T-helper 1 cell treated with Interleukin-12 subunit alpha and Interleukin-12 subunit beta and Interleukin-4 antibody, amounts not matched to agents 30 μg/mL and 1 μg/mL, for 36 hours (primary cell): ENCODE results near the gene DCAF16.

ENCODE experiments used
- H3K27ac Mint-ChIP-seq: one replicate; pipeline ENCODE4 v1.8.0; 2021; ENCODE audit warnings: mild to moderate bottlenecking, mixed read lengths
- H3K27me3 Mint-ChIP-seq: one replicate; pipeline ENCODE4 v1.8.0; 2021; ENCODE audit warnings: low read depth, mixed read lengths
- H3K36me3 Mint-ChIP-seq: one replicate; pipeline ENCODE4 v1.8.0; 2021; ENCODE audit warnings: low read depth, mixed read lengths
- H3K4me1 Mint-ChIP-seq: one replicate; pipeline ENCODE4 v1.8.0; 2021; ENCODE audit warnings: low read depth, mixed read lengths
- H3K4me3 Mint-ChIP-seq: one replicate; pipeline ENCODE4 v1.8.0; 2021; ENCODE audit warnings: mild to moderate bottlenecking, moderate library complexity, mixed read lengths
- H3K9me3 Mint-ChIP-seq: one replicate; pipeline ENCODE4 v1.8.0; 2021; ENCODE audit warnings: mixed read lengths

DCAF16 gene

DNA sequence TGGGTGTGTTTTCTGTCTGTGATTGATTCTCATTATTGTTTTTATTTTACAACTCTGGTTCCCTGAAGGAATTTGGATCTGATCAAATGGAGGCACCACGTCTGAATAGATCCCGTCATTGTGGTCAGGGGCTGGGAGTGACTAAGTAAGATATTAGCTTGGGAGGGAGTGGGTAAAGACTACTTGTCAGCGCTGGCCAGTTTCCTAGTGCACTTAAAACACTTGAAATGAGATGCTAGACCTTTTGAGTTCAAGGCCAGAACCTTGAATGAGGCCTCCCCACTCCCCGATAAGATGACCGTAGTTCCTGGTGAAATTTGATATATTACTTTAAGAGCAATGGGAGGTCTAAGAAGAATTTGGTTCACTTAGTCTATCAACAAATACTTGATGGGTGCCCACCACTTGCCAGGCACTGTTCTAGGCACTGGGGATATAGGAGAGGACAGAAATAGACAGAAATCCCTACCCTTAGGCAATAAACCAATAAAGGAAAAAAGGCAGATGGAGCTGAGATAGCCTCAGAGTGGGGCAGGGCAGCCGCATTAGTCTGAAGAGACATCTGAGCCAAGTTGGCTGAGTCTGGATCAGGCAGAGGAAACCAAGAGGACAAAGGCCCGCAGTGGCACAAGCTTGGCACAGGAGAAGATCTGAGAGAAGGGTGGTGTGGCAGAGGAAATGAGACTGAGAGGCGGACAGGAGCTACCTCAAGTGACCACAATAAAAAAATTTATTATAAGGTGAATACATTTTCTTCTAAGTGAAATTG lies 41.0 kb downstream of the DCAF16 start:
- H3K27me3 Mint-ChIP-seq = no peaks in the 10 kb centered on the region
- no peak overlapping the region for H3K4me3 Mint-ChIP-seq
- H3K9me3 Mint-ChIP-seq = no peaks in the 10 kb centered on the region
- no peaks in the 10 kb centered on the region for H3K36me3 Mint-ChIP-seq
- no peak overlapping the region for H3K27ac Mint-ChIP-seq
- no peaks in the 10 kb centered on the region for H3K4me1 Mint-ChIP-seq

DNA sequence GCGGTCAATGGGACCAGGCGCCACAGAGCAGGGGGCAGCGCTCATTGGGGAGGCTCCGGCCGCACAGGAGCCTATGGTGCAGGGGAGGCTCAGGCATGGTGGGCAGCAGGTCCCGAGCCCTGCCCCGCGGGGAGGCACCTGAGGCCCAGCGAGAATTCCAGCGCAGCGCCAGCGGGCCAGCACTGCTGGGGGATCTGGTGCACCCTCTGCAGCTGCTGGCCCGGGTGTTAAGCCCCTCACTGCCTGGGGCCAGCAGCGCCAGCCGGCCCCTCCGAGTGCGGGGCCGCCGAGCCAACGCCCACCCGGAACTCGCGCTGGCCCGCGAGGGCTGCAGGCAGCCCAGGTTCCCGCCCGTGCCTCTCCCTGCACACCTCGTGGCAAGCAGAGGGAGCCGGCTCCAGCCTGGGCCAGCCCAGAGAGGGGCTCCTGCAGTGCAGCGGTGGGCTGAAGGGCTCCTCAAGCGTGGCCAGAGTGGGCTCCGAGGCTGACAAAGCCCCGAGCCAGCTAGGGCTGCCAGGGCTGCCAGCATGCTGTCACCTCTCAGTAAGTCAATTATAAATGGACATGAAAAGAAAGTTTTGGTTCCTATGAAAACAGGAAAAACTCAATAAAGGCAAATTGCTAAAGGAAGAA lies 43.6 kb downstream of the DCAF16 start:
- no peaks in the 10 kb centered on the region for H3K27me3 Mint-ChIP-seq

GRCh38 chr4:17765514-17766286 lies 44.9 kb downstream of the DCAF16 start:
- H3K4me1 Mint-ChIP-seq = no peaks in the 10 kb centered on the region
- H3K27ac Mint-ChIP-seq = no peak overlapping the region
- no peaks in the 10 kb centered on the region for H3K27me3 Mint-ChIP-seq
- H3K36me3 Mint-ChIP-seq = no peaks in the 10 kb centered on the region
- no peaks in the 10 kb centered on the region for H3K9me3 Mint-ChIP-seq
- H3K4me3 Mint-ChIP-seq = no peak overlapping the region

More for the DNA sequence above, 43.6 kb downstream of the DCAF16 start:
- Mint-ChIP-seq H3K4me1 (no peaks in the 10 kb centered on the region), H3K36me3 (no peaks in the 10 kb centered on the region), H3K4me3 (no peak overlapping the region), H3K9me3 (no peaks in the 10 kb centered on the region), H3K27ac (no peak overlapping the region)

DNA sequence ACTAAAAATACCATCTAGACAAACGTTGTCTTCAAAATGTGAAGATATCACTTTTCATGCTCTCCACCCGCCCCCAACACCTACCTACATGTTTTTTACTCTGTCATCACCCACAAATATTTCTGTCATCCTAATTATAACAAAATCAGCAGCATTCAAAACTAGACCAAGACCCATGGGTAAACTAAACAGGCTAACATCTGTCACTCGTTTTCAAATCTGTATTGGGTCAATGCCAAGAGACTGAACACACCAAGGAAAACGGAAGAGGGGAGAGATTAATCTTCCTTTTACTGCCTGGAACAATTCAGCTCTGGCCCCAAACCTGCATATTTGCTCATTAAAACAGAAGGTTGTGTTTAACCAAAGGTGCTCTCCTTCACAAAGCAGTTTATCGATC lies 46.6 kb downstream of the DCAF16 start:
- no peak overlapping the region for H3K4me3 Mint-ChIP-seq
- no peaks in the 10 kb centered on the region for H3K36me3 Mint-ChIP-seq
- peaks cover 3% of the 10 kb centered on the region for H3K4me1 Mint-ChIP-seq
- H3K27ac Mint-ChIP-seq = no peak overlapping the region
- no peaks in the 10 kb centered on the region for H3K9me3 Mint-ChIP-seq
- H3K27me3 Mint-ChIP-seq = no peaks in the 10 kb centered on the region

- no peaks in the 10 kb centered on the region for H3K9me3 Mint-ChIP-seq
- no peak overlapping the region for H3K27ac Mint-ChIP-seq
- peaks cover 3% of the 10 kb centered on the region for H3K4me1 Mint-ChIP-seq
Observed at GRCh38 chr4:17763416-17763815, 47.1 kb downstream of the DCAF16 start.

DNA sequence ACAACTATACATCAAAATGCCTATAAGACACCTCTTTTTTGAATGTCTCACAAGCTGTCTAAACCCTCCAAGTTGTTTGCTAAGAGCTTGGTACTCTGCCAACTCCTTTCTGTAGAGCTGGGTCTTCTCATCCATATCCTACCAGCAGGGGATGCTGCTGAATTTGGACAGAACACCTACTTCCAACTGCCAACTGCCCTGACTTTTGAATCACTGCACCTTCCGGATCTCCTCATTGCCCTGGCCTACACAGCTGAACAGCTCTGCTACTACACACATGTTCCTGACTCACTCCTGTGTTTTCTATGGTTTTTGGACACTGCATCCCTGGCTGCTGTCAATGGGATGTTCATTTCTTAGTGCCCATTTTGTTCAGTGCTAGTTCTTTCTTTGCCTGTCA lies 47.8 kb downstream of the DCAF16 start:
- Mint-ChIP-seq H3K9me3 (no peaks in the 10 kb centered on the region), H3K4me3 (no peak overlapping the region), H3K4me1 (peaks cover 3% of the 10 kb centered on the region), H3K27ac (no peak overlapping the region), H3K36me3 (no peaks in the 10 kb centered on the region), H3K27me3 (no peaks in the 10 kb centered on the region)

More at GRCh38 chr4:17763416-17763815, 47.1 kb downstream of the DCAF16 start:
- Mint-ChIP-seq H3K36me3 (no peaks in the 10 kb centered on the region), H3K27me3 (no peaks in the 10 kb centered on the region), H3K4me3 (no peak overlapping the region)

- no peak overlapping the region for H3K27ac Mint-ChIP-seq
- no peak overlapping the region for H3K4me3 Mint-ChIP-seq
- H3K36me3 Mint-ChIP-seq = no peaks in the 10 kb centered on the region
- H3K4me1 Mint-ChIP-seq = peaks cover 3% of the 10 kb centered on the region
- H3K9me3 Mint-ChIP-seq = no peaks in the 10 kb centered on the region
- H3K27me3 Mint-ChIP-seq = peaks cover 3% of the 10 kb centered on the region
Observed at GRCh38 chr4:17761062-17761461, 49.5 kb downstream of the DCAF16 start.

DNA sequence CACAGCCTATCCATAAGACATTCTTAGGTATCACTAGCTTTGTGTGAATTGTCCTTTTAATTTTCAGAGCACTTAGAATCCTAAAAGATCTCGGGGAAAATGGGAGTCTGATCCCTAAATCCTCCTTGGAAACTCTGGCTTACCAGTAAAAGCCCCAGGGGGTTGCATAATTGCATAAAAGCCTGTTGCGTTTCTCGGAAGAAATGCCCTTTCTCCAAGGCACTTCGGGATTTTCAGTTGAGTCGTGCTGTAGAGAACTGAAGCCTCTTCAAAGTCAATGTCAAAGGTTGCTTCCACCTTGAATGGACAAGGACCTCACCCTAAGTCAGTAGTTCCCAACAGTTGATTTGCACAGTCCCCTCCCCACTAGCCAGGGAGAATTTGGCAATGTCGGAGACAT lies 49.9 kb downstream of the DCAF16 start:
- peaks cover 3% of the 10 kb centered on the region for H3K27me3 Mint-ChIP-seq
- no peaks in the 10 kb centered on the region for H3K36me3 Mint-ChIP-seq
- H3K4me3 Mint-ChIP-seq = no peak overlapping the region
- H3K4me1 Mint-ChIP-seq = peaks cover 3% of the 10 kb centered on the region
- H3K27ac Mint-ChIP-seq = no peak overlapping the region
- H3K9me3 Mint-ChIP-seq = no peaks in the 10 kb centered on the region

DNA sequence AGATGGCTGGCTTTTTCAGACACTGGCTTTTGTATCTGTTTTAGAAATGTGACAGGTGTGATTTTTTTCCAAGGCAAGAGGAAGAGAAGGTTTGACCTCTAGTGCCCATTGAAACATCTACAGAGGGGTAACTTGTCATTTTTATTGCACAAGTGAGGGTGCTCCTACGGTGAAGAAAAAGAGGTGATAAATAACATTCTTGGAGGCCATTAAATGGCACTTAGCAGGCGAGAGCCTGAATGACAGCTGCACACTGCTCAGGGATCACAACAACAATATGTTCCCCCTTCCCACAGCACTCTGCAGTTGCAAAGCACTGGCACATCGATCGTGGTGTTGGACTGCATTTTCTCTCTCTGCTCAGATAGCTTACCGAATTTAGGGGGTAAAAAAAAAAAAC lies 52.1 kb downstream of the DCAF16 start:
- Mint-ChIP-seq H3K36me3 (no peaks in the 10 kb centered on the region), H3K9me3 (no peaks in the 10 kb centered on the region), H3K4me3 (no peak overlapping the region), H3K4me1 (peaks cover 3% of the 10 kb centered on the region), H3K27me3 (peaks cover 3% of the 10 kb centered on the region), H3K27ac (no peak overlapping the region)

DNA sequence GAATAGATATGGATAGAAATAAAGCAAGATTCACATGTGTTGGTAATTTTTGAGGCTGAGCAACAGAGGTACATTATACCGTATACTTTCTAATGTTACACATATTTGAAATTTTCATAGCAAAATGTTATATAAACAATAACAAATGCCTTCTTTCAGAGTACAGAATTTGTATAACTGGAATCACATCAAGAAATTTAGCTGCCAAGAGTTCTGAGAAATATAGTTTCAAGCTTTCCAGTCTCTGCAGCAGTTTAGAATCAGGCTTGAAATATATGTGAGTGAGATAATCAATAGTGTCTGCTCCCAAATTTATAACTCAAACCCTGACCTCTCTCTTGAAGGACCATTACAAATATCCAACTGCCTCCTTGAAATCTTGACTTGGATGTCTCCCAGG lies 52.9 kb downstream of the DCAF16 start:
- Mint-ChIP-seq H3K4me3 (no peak overlapping the region), H3K27ac (no peak overlapping the region), H3K4me1 (peaks cover 3% of the 10 kb centered on the region), H3K36me3 (no peaks in the 10 kb centered on the region), H3K27me3 (peaks cover 3% of the 10 kb centered on the region), H3K9me3 (no peaks in the 10 kb centered on the region)

- H3K27ac Mint-ChIP-seq = no peak overlapping the region
- H3K9me3 Mint-ChIP-seq = no peaks in the 10 kb centered on the region
- H3K36me3 Mint-ChIP-seq = no peaks in the 10 kb centered on the region
- peaks cover 3% of the 10 kb centered on the region for H3K27me3 Mint-ChIP-seq
- no peak overlapping the region for H3K4me3 Mint-ChIP-seq
- H3K4me1 Mint-ChIP-seq = no peaks in the 10 kb centered on the region
Observed at GRCh38 chr4:17753646-17754045, 56.9 kb downstream of the DCAF16 start.
